DMS 273 (cell line): ENCODE measurements around the gene MRPL44.
A peak's percentile ranks its signal among the peaks of the same experiment; 100 is the strongest.
"Not testable (repeated sequence)": the region's sequence is repeated elsewhere in the genome, so short reads cannot be mapped to it uniquely, and the experiment has no call there.

Source experiments
- DNase-seq: peaks from one replicate; lab custom pipeline; 2025; ENCODE audit not compliant: unreplicated experiment; lab: John Stamatoyannopoulos, UW

MRPL44 gene

DNA sequence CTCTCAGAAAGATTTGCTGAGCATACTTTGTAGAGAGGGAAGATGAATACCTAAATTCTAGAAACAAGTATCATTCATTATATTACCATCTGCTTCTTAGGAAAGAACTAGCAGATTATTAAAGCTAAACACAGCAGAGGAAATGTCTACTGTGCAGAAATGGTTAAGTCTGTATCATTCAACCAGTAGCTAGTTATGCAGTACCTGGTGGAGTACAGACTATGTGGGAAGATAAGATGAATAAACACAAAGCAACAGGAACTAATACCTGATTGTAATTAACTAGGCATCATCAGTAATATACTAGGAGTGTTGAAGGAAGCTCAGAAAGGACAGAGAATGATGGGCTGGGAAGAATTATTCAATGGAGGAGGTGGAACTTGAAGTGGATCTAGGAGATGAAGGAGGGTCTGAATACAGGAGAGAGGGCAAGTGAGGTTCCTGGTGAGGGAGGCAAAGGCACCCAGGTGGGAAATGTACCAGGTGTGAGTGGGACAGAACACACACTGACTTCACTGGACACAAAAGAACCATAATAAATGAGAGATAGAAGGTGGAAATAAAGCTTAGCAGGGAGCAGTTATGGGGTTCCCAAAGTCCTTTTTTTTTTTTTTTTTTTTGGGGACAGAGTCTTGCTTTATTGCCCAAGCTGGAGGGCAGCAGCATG lies 21.7 kb upstream of the MRPL44 start:
- no peak for DNase-seq

DNA sequence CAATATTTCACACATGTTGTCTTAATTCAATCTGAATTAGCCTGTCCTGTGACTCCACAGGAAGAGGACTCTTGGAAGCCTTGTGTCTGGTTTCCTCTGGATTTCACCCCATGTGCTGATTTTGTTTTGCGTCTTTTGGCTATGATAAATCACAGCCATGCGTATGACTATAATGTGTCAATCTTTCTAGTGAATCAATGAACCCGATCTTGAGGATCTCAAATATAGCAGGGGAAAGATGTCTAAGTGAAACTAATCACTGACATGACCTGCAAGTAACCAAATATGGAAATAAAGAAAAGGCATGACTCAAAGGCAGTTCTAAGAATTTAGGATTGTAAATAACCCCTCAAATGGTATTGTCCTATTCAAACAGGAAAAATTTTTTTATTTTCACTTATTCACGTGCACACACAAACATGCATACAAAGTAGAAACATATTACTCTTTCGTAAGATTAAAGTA lies 20.4 kb upstream of the MRPL44 start:
- no peak for DNase-seq

DNA sequence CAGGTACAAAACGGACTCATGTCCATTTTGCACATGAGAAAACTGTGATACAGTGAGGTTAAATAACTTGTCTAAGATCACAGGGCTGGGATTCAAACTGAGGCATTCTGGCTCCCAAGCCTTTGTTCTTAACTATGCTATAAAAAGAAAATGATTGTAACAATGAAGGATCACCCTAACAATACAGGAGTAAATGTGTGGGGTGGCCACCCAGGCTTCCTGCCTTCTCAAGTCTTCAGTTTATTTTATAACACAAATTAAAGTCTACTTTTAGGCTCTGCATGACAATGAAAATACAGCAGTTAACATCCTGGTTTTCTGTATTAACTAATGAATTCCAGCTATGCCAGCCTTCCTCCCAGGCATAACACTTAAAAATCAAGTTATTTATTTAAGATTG lies 19.7 kb upstream of the MRPL44 start:
- no peak for DNase-seq

DNA sequence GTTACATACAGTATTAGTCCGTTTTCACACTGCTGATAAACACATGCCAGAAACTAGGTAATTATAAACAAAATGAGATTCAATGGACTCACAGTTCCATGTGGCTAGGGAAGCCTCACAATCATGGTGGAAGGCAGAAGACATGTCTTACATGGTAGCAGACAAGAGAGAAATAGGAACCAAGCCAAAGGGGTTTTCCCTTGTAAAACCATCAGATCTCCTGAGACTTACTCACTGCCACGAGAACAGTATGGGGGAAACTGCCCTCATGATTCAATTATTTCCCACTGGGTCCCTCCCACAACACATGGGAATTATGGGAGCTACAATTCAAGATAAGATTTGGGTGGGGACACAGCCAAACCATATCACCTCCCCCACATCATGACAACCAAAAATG lies 17.8 kb upstream of the MRPL44 start:
- not testable (repeated sequence) for DNase-seq

DNA sequence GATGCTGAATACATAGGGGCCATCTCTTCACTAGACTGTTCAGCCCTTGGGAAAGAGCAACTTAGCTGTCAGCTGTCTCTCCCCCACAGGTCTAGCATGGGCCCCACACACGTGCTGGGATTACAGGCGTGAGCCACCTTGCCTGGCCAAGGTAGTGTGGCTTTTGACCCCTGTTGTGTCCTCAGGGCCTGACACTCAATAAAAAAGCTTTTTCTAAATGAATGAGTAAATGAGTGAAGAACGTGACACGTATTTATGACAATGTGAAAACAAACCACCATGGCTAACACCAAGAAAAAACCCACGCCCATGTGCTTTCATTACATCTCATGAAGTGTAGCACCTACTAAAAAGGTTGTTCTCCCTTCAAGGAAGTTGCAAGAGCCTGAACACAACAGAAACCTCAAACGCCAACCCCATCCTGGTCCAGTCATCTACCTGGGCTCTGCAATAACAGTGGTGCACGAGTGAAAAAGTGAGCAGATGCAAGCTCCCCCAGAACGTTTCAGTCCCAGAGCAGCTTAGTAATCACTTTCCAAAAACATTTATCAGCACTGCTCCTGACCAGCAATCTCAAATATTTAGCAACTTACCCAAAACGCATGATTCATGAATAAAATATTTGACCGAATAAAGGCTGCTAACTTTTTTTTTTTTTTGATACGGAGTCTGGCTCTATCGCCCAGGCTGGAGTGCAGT lies 15.5 kb upstream of the MRPL44 start:
- no peak for DNase-seq

DNA sequence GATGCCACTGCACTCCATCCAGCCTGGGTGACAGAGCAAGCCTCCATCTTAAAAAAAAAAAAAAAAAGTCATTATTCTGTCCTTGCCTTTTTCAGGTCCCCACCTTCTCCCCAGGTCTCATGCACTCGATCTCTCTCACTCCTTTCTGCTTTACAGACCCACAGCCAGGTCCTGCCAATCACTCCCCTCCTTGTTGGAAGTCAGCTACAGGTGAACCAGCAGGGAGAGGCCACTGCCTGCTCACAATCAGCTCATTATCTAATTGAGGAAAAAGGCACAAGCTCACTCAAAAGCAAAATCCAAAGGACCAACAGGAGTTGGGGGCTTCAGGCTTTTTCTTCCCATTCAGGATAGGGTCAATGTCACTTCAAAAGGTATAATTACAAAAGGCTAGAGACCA lies 14.1 kb upstream of the MRPL44 start:
- DNase-seq, result no peak

DNA sequence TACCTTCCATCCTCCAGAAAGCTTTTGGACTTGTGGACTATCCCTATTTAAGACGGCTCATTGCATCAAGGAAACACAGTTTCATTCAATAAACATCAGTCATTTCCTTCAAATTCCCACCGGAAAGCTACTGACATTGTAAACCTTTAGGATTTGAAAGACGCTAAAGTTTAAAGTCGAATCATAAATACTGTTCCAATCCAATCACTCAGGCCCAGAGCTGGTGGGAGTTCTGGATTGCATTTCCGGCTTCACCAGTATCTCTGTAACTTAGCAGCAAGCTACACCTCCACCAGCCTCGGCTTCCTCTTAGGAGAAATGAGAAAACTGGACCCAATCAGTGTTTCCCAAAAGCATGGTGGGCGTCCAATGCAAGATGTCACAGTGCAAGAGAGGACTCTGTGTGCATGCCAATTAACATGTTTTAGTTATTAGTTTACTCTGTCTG lies 13.7 kb upstream of the MRPL44 start:
- DNase-seq, result no peak

DNA sequence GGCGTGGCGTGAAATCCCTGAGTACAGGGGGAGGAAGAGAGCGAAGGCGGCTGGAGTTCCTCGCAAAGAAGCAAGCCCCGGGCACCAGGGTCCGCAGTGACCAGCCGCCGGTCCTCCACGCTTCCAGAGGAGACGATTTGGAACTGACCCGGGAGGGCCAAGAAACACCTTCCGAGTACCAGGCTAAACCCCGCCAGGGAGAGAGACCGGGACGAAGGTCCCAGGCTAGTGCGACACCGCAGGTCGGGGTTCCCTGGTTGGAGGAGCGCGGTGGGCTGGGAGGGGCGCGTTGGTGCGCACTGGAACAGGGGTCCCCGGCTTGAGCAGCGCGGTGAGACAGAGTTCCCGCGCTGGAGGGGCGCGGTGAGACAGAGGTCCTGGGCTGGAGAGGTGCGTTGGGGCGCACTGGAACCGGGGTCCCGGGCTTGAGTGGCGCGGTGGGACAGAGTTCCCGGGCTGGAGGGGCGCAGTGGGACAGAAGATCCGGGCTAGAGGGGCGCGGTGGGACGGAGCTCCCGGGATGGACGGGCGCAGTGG lies 13.0 kb upstream of the MRPL44 start:
- peak; percentile 32 for DNase-seq

DNA sequence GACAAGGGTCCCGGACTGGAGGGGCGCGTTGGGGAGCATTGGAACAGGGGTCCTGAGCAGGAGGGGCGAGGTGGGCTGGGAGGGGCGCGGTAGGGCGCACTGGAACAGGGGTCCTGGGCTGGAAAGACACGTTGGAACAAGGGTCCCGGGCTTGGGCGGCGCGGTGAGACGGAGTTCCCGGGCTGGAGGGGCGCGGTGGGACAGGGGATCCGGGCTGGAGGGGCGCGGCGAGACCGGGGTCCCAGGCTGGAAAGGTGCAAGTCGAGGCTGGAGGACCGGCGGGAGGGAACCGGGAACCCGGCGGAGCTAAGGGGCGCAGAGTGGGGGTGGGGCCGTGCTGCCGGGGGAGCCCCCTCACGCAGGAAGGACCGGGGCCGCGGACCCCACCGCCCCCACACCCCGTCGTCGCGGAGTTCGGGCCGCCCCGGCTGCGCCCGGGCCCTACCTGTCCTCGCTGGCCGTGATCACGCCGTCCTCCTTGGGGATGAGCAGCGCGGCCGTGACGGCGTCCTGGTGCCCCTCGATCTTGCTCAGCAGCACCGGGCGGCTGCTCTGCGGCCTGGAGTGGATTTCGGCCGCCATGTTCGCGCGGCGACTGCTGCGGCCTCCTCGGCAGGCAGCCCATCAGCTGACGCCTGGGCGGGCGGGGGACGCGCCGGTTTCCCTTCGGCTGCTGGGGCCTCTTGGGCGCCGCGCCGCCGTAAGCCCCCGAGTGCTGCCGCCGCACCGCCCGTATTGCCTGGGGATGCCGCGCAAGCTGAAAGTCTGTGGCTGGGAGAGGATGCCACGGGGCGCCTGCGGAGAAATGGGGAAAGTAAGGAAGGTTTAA lies 12.3 kb upstream of the MRPL44 start, which contains the start of gene WDFY1:
TSS of gene WDFY1 (minus strand) at position 633 of the 829 bp plus-strand sequence. CDS start at position 582, 51 bp downstream.
- DNase-seq, result peak; percentile 93

DNA sequence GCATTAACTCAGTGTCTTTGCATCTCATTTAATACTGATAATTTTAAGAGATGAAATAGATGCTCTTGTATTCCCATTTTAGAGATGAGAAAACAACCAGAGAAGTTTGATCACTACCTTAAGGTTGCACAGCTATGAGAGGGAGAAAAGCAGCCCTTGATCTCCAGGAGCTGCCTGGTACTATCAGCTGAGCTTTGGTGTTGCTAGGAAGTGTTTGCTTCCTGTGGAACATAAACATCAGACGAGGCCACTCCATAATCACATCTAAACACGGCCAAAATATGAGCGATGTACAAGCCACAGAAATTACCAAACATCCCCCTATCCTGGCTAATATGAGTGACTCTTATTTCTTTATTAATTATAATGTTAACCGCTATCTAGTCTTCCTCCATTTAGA lies 11.5 kb upstream of the MRPL44 start:
- DNase-seq, result no peak

DNA sequence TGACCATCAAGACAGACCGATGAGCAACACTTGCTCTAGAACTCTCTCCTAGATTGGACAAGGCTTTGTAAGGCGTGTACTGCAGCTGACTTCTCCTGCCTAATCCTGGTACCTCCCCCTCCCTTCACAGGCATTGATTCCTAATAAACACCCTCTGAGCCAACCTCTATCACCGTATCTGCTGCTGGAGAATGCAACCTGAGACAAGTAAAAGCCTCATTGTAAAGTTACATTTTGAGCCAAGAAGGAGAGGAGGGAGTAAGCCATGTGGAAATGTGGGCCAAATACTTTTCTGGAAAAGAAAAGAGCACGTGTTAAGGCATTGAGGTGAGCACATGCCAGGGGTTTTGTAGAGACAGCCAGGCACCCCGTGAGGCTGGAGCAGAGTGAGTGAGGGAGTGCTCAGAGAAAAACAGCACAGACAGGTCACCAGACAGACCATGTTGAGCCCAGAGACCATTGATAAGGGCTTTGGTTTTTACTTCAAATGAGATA lies 9.5 kb upstream of the MRPL44 start:
- peak; percentile 33 for DNase-seq

DNA sequence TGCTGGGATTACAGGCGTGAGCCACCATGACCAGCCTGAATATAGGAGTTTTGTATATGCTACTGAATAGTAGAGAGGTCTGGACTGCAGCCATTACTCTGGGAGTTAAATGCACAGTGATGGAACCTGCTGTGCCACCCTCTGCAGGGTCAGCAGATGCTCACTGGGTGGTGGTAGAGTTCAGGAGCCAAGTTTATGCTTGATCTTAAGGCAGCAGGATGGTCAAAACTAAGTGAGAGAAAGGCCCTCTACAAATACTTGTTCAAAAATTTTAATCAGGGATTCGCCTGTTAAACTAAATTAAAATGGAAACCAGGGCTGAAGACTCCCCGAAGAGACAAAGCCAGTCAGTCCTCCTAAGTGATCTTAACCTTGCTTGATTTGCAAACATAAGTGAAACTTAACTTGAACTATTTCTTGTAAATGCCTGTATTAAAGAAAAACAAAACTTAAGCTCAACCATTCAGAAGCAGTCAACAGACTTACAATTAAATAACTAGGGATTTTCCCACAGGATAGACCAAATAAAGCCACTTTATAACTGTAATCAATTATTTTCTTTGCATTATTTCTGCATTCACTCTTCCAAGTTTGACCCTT lies 7.9 kb upstream of the MRPL44 start:
- peak; percentile 44 for DNase-seq

DNA sequence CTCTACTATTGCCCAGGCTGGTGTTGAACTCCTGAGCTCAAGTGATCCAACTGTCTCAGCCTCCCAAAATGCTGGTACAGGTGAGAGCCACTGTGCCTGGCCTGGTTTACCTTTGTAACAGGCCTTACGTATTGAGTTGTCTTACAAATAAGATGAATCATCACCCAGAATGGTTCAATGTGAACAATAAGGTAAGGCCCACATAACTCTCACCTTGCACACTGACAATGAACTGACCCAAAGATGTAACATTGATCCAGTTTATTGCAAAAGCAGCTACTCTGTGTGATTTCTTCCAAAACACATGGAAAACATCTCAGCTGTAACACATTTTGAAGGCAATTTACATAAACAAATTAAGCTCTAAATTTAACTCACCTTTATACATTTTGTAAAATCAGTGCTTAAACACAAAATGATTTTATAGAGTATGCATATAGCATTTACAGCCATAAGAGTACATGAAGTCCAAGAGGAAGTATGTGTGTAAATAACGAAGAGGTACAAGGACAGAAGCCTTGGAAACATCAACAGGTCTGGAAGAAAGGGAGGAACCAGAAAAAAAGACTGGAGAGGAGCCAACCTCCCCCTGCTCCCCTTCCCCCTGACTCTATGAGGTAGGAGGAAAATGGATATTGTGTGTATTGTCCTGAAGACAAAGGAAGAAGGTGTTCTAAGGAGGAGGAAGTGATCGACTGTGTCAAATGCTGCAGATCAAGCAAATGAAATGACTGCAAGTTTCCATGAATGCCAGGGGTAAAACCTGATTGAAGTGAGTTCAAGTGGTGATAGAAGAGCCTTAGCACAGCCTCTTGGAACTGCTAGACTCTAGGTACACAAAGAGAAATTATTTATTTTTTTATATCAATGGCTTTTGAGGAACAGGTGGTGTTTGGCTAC lies 6.6 kb upstream of the MRPL44 start:
- DNase-seq, result no peak

DNA sequence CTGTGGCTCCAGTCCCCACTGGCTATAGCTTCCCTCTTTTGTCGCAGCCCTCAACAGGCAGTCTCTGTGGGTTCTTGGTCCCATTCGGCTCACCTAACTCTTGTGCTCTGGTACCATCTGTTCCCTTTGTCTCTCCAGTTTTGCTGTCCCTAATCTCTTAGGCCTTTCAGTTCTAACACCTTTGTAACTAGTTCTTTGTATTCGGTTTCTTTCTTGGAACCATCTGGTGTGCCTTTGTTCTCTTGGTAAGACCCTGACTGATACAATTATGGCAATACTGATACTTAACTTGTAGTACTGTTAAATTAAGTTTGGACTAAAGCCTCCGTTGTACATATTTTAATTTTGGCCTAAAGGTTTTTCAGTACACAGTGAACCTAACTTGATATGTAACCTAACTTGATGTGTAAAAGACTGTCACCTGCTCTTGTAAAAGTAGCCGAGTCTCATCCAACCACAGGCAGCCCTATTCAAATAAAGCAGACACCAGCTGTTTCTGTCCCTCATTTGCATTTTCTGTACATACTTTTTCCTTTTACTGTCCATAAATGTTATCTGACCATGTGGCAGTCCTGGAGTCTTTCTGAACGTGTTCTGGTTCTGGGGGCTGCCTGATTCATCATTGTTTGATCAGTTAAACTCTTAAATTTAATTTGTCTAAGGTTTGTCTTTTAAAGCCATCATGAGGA lies 4.8 kb upstream of the MRPL44 start:
- DNase-seq, result peak; percentile 80

DNA sequence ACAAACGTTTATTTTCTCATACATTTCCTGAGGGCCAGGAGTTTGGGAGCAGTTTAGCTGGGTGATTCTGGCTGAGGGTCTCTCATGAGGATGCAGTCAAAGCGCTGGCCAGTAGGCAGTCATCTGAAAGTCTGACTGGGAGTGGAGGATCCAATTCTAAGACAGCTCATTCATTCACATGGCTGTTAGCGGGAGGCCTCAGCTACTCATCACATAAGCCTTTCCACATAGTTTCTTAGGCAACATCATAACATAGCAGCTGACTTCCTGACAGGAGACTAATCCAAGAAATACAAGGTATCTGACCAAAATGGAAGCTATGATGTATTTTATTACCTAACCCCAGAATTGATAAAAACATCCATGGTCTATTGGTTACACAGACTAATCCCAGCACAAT lies 2.9 kb upstream of the MRPL44 start:
- DNase-seq, result no peak

DNA sequence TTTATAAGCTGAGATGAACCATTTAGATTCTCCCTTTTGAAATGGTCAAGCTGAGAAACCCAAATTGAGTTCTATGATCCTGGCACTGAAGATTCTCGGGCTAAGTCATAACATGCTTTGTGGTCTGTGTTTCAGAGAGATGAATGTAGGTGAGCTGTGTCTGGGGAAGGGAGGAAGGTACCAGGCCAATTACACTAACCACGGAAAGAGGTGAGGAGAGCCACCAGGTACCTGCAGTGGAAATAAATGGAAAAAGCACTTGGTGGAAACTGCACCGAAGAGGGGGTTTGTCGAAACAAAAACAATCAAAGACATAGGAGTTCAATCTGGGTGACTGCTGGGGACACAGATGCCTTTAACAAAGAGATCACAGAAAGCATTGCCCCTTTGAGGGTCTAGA lies 963 bp upstream of the MRPL44 start:
- no peak for DNase-seq

DNA sequence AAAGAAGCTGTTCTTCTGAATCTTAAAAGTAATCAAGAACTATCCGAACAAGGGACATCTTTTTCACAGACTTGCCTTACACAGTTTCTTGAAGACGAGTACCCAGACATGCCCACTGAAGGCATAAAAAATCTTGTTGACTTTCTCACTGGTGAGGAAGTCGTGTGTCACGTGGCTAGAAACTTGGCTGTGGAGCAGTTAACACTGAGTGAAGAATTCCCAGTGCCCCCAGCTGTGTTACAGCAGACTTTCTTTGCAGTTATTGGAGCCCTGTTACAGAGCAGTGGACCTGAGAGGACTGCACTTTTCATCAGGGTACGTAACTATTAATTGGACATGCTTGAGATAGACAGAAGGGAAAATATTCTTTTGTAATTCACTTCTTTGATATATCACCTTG lies 2.4 kb downstream of the MRPL44 start:
- DNase-seq, result no peak

DNA sequence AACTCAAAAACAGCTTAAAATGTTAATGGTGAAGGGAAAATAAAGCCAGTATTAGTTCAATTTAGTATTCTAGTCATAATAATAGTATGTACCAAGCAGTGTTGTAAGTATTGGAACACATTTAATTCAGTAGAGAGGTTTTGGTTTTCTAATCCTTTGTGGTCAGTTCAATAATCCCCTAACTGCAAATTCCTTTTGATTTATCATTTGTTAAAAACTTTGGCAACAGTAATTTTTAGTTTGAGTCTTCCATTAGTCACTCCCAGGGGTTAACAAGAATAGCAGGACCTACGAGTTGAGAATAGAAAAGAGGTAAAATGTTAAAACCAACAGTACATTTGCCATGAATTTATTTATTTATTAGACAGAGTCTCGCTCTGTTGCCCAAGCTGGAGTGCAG lies 10.7 kb downstream of the MRPL44 start:
- no peak for DNase-seq

DNA sequence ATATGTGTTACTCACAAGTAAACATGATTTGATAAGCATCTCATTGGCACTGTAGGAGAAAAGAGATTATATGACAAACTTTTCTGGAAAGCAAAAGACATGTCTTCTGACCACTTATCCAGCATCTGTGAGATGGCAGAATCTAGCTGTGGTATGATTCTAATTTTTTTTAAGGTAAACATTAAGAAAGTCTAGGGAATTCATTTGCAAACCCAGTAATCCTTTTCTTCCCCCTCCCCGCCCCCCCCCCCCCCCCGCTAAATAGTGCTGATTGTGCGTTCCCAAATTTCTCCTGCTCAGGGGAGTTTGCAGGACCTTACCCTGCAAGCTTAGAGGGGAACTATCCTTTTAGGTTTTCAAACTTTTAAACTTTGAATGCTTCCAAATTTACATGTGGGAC lies 12.1 kb downstream of the MRPL44 start:
- no peak for DNase-seq
